ENCODE data around the gene AARSD1.
A peak's percentile ranks its signal among the peaks of the same experiment; 100 is the strongest.

AARSD1 gene

GRCh38 chr17:42964161-42964932 lies at the start of gene AARSD1:
Gene AARSD1 (minus strand): TSS chr17:42964454. CDS start chr17:42964440, 14 bp downstream.
- H3K27ac ChIP-seq, result peak within 1 kb of the TSS; percentile 82
- CTCF ChIA-PET, result no interaction called here

GRCh38 chr17:43013296-43013695 lies 49.0 kb upstream of the AARSD1 start:
- TF ChIP-seq CTCF (conservative IDR thresholded peaks at IDR 0.05; ENCODE audit: low read depth), result no peak
- DNase-seq (ENCODE audit: low spot score), result no peak
- CTCF ChIA-PET, result interaction anchor here (0.7 kb wide), 1 partner anchor 15 kb away, joined by 3 read pairs; the partner anchor contains the start of gene RPL27
- H3K27ac ChIP-seq, result peak overlapping the region; percentile 52
- POLR2A ChIA-PET (ENCODE audit: low non-redundant PET), result no interaction called here

More at GRCh38 chr17:42964161-42964932, at the start of gene AARSD1:
- TF ChIP-seq CTCF (conservative IDR thresholded peaks at IDR 0.05; ENCODE audit: low read depth), result no peak
- peak; percentile 85 for DNase-seq (ENCODE audit: low spot score)
- POLR2A ChIA-PET (ENCODE audit: low non-redundant PET), result interaction anchor here (0.6 kb wide), 1 partner anchor 40 kb away, joined by 3 read pairs; no protein-coding TSS in a partner anchor

GRCh38 chr17:43011728-43012472 lies 47.6 kb upstream of the AARSD1 start:
- TF ChIP-seq CTCF (conservative IDR thresholded peaks at IDR 0.05; ENCODE audit: low read depth), result no peak
- H3K27ac ChIP-seq, result peak overlapping the region; percentile 31
- DNase-seq (ENCODE audit: low spot score), result no peak
- ChIA-PET POLR2A (ENCODE audit: low non-redundant PET) (no interaction called here), CTCF (no interaction called here)

- POLR2A ChIA-PET (ENCODE audit: low non-redundant PET), result no interaction called here
These were observed 46.5 kb upstream of the AARSD1 start for GRCh38 chr17:43010667-43011308.

GRCh38 chr17:43006639-43007551 lies 42.6 kb upstream of the AARSD1 start, which contains the start of gene IFI35:
Gene IFI35 (plus strand): TSS chr17:43006784. CDS start chr17:43006948, 164 bp downstream.
- DNase-seq (ENCODE audit: low spot score), result peak; percentile 71
- H3K27ac ChIP-seq, result peak within 1 kb of the TSS; percentile 95
- CTCF ChIA-PET, result no interaction called here
- TF ChIP-seq CTCF (conservative IDR thresholded peaks at IDR 0.05; ENCODE audit: low read depth), result peak; percentile 28; the same call in 1 of the 2 replicates
- POLR2A ChIA-PET (ENCODE audit: low non-redundant PET), result no interaction called here

More at GRCh38 chr17:43010667-43011308, 46.5 kb upstream of the AARSD1 start:
- H3K27ac ChIP-seq, result no peak overlapping the region
- DNase-seq (ENCODE audit: low spot score), result no peak
- CTCF ChIA-PET, result no interaction called here
- TF ChIP-seq CTCF (conservative IDR thresholded peaks at IDR 0.05; ENCODE audit: low read depth), result no peak

All from RWPE1 (cell line).